Measurements from ENCODE around the gene SLC13A4. TPM values are rescaled to one million over a fixed set of nuclear protein-coding genes. Genes with fewer than 3 reads are reported as not detected.
"Not testable (repeated sequence)": the region's sequence is repeated elsewhere in the genome, so short reads cannot be mapped to it uniquely, and the experiment has no call there.

The SLC13A4 gene
- total RNA-seq, 2 experiments from 2014 or later = not detected

DNA sequence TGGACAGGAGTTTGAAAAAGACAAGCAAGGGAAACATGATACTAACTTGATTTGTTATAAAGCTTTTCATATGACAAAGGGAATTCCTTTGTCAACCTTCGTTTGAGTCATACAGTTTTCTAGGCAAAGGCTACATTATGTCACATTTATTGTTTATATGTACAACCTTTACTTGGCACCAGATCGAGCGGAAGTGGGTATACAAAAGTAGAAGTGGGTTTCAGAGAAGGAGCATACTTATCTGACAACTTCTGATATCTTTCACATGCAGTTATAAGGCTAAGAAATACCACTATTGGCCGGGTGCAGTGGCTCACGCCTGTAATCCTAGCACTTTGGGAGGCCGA, 54.7 kb downstream of the SLC13A4 start:
- Mint-ChIP-seq H3K4me1 (peaks cover 15% of the 10 kb centered on the region), H3K9me3 (no peaks in the 10 kb centered on the region), H3K36me3 (peaks cover 8% of the 10 kb centered on the region), H3K27me3 (no peaks in the 10 kb centered on the region), H3K27ac (no peak overlapping the region), H3K4me3 (no peak overlapping the region)
- no peak for DNase-seq

GRCh38 chr7:135672560-135673359, 55.2 kb downstream of the SLC13A4 start:
- Mint-ChIP-seq H3K9me3 (no peaks in the 10 kb centered on the region), H3K4me3 (no peak overlapping the region), H3K27me3 (no peaks in the 10 kb centered on the region), H3K36me3 (peaks cover 14% of the 10 kb centered on the region), H3K27ac (no peak overlapping the region), H3K4me1 (peaks cover 18% of the 10 kb centered on the region)
- no peak for DNase-seq

DNA sequence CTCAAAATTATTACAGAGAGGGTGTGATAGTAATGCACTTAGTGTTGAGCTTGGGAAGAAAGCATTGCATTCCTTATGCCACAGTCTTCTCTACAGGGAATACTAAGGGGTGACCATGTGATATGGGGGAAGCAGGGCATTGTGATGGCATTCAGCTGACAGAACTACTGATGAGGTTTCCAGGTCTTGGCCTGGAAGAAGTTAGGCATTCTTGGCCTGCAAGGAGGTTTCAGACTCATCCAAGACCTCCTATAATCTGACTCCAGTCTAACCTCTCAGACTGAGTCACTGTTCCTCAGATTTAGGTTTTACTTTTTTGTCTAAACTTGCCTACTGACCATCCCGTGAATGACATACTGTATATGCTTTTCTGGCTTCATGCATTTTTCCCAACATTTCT, 57.8 kb downstream of the SLC13A4 start:
- H3K4me1 Mint-ChIP-seq = peaks cover 27% of the 10 kb centered on the region

GRCh38 chr7:135669774-135670173, 58.2 kb downstream of the SLC13A4 start:
- DNase-seq = no peak
- Mint-ChIP-seq H3K27ac (no peak overlapping the region), H3K9me3 (no peaks in the 10 kb centered on the region), H3K4me1 (peaks cover 31% of the 10 kb centered on the region), H3K36me3 (peaks cover 24% of the 10 kb centered on the region), H3K27me3 (no peaks in the 10 kb centered on the region), H3K4me3 (no peak overlapping the region)

More for the DNA sequence above, 57.8 kb downstream of the SLC13A4 start:
- Mint-ChIP-seq H3K27me3 (no peaks in the 10 kb centered on the region), H3K4me3 (no peak overlapping the region), H3K27ac (no peak overlapping the region), H3K36me3 (peaks cover 24% of the 10 kb centered on the region), H3K9me3 (no peaks in the 10 kb centered on the region)
- no peak for DNase-seq

GRCh38 chr7:135668852-135669395, 59.1 kb downstream of the SLC13A4 start:
- not testable (repeated sequence) for H3K4me3 Mint-ChIP-seq, H3K27ac Mint-ChIP-seq, DNase-seq, H3K27me3 Mint-ChIP-seq, H3K9me3 Mint-ChIP-seq
- peaks cover 25% of the 10 kb centered on the region for H3K36me3 Mint-ChIP-seq
- H3K4me1 Mint-ChIP-seq = peaks cover 40% of the 10 kb centered on the region

GRCh38 chr7:135667626-135668025, 60.4 kb downstream of the SLC13A4 start:
- H3K9me3 Mint-ChIP-seq = not testable (repeated sequence)

DNA sequence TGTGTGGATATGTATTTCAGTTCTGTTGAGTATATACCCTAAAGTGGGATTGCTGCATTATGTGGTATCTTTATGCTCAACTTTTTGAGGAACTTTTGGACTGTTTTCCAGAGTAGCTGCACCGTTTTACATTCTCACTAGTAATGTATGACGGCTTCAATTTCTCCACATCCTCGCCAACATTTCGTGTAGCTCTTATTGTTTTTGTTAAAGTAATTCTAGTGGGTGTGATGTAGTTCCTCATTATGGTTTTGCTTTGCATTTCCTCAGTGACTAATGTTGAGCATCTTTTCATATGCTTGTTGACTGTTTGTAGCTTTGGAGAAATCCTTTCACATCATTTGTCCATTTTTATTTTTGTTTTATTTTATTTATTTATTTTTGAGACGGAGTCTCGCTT, 61.1 kb downstream of the SLC13A4 start:
- peaks cover 44% of the 10 kb centered on the region for H3K4me1 Mint-ChIP-seq
- H3K27me3 Mint-ChIP-seq = peaks cover 3% of the 10 kb centered on the region
- H3K4me3 Mint-ChIP-seq = no peak overlapping the region
- no peaks in the 10 kb centered on the region for H3K9me3 Mint-ChIP-seq
- no peak for DNase-seq
- peaks cover 29% of the 10 kb centered on the region for H3K36me3 Mint-ChIP-seq
- H3K27ac Mint-ChIP-seq = no peak overlapping the region

More at GRCh38 chr7:135667626-135668025, 60.4 kb downstream of the SLC13A4 start:
- Mint-ChIP-seq H3K36me3 (peaks cover 28% of the 10 kb centered on the region), H3K4me1 (peaks cover 42% of the 10 kb centered on the region)
- H3K27me3 Mint-ChIP-seq, DNase-seq, H3K4me3 Mint-ChIP-seq, H3K27ac Mint-ChIP-seq: not testable (repeated sequence)

GRCh38 chr7:135666156-135666555, 61.8 kb downstream of the SLC13A4 start:
- DNase-seq = no peak
- H3K9me3 Mint-ChIP-seq = no peaks in the 10 kb centered on the region
- peaks cover 3% of the 10 kb centered on the region for H3K27me3 Mint-ChIP-seq
- no peak overlapping the region for H3K27ac Mint-ChIP-seq
- H3K4me3 Mint-ChIP-seq = no peak overlapping the region
- H3K4me1 Mint-ChIP-seq = peaks cover 50% of the 10 kb centered on the region
- H3K36me3 Mint-ChIP-seq = peaks cover 33% of the 10 kb centered on the region

- no peak overlapping the region for H3K27ac Mint-ChIP-seq
- H3K27me3 Mint-ChIP-seq = peaks cover 3% of the 10 kb centered on the region
- H3K4me3 Mint-ChIP-seq = no peak overlapping the region
- H3K36me3 Mint-ChIP-seq = peaks cover 33% of the 10 kb centered on the region
- peaks cover 47% of the 10 kb centered on the region for H3K4me1 Mint-ChIP-seq
- no peaks in the 10 kb centered on the region for H3K9me3 Mint-ChIP-seq
- no peak for DNase-seq
Measured at GRCh38 chr7:135665042-135665441, 62.9 kb downstream of the SLC13A4 start.

- H3K27me3 Mint-ChIP-seq = peaks cover 3% of the 10 kb centered on the region
- H3K4me1 Mint-ChIP-seq = peaks cover 43% of the 10 kb centered on the region
- H3K4me3 Mint-ChIP-seq = peak overlapping the region; percentile 100
Measured at GRCh38 chr7:135664046-135664589, 63.9 kb downstream of the SLC13A4 start.

GRCh38 chr7:135662373-135663114, 65.4 kb downstream of the SLC13A4 start, which contains the start of gene STMP1:
STMP1 (plus strand) TSS chr7:135662514.
- H3K4me1 Mint-ChIP-seq = peaks cover 34% of the 10 kb centered on the region
- H3K27me3 Mint-ChIP-seq = peaks cover 3% of the 10 kb centered on the region
- no peaks in the 10 kb centered on the region for H3K9me3 Mint-ChIP-seq
- DNase-seq = peak; percentile 96
- peak within 1 kb of the TSS; percentile 98 for H3K27ac Mint-ChIP-seq
- peaks cover 19% of the 10 kb centered on the region for H3K36me3 Mint-ChIP-seq
- H3K4me3 Mint-ChIP-seq = peak within 1 kb of the TSS; percentile 100

More at GRCh38 chr7:135664046-135664589, 63.9 kb downstream of the SLC13A4 start:
- Mint-ChIP-seq H3K9me3 (no peaks in the 10 kb centered on the region), H3K36me3 (peaks cover 33% of the 10 kb centered on the region), H3K27ac (peak overlapping the region; percentile 81)
- no peak for DNase-seq

DNA sequence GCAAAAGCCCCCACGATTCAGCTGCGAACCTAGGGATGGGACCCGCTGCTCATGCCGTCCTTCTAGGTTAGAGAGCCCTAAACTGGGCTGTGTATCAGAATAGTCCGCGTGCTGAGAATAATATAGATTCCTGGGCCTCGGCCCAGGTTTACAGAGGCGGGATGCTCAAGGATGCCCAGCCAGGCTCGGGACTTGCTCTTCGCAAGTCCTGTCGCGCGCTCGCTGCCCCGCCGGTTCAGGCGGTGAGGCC, 65.9 kb downstream of the SLC13A4 start:
- Mint-ChIP-seq H3K4me1 (peaks cover 34% of the 10 kb centered on the region), H3K9me3 (no peaks in the 10 kb centered on the region), H3K36me3 (peaks cover 19% of the 10 kb centered on the region), H3K27ac (peak overlapping the region; percentile 98), H3K27me3 (peaks cover 3% of the 10 kb centered on the region), H3K4me3 (peak overlapping the region; percentile 100)
- no peak for DNase-seq

DNA sequence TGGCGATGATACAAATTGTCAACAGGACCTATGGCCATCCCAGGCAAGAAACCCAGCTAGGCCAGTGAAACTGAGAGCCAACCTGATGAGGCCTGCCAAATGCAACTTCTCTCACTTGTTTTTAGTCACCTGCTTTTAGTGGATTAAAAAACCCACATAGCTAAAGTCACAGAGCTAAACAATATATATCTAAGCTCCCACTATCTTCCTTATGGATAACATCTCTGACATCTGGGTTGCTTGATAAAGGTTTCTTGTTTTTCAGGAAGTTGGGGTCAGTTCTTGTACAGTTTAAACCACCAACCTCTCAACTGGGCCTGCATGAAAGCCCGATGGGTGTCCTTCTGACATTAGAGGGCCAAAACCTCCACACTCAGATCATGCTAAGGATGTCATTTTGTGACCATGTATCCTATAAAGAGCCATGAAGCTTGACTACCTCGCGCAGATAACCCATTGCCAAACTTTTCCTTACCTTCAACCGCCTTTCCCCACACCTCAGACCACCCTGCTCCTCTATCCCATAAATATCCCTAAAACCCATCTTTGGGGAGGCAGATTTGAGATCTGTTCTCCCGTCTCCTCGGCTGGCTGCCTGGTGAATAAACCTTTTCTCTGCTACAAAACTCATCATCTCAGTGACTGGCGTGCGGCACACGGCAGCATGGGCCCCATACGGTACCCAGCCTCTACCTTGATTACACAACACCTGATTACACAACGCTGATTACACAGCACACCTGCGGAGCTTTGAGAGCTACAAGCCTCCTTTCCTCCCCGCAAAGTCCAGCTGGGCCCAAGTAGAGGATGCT, 66.5 kb downstream of the SLC13A4 start:
- Mint-ChIP-seq H3K27me3 (peaks cover 3% of the 10 kb centered on the region), H3K9me3 (no peaks in the 10 kb centered on the region), H3K4me1 (peaks cover 32% of the 10 kb centered on the region), H3K4me3 (peak overlapping the region; percentile 100), H3K27ac (peak overlapping the region; percentile 98), H3K36me3 (peaks cover 15% of the 10 kb centered on the region)
- DNase-seq = no peak

DNA sequence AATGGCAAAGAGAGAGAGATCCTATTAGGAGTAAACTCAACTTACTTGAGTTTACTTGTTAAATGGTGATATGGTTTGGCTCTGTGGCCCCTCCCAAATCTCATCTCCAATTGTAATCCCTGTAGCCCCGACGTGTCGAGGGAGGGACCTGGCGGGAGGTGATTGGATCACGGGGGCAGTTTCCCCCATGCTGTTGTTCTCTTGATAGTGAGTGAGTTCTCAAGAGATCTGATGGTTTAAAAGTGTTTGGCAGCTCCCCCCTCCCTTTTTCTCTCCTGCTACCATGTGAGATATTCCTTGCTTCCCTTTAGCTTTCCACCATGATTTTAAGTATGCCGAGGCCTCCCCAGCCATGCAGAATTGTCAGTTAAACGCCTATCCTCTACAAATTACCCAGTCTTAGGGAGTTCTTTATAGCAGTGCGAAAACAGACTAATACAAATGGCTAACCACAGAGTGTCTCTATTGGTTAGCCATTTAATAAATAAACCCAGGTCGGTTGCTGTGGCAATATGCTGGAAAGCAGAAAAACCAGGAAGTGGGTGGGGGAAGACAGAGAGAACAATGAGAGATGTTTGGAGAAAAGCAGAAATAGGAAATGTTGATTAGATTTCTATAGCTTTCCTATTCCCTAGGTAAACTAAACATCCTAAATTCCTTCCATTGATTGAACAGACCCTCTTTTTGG, 68.7 kb downstream of the SLC13A4 start:
- no peak overlapping the region for H3K27ac Mint-ChIP-seq
- H3K9me3 Mint-ChIP-seq = no peaks in the 10 kb centered on the region
- peaks cover 8% of the 10 kb centered on the region for H3K36me3 Mint-ChIP-seq
- DNase-seq = no peak
- H3K4me1 Mint-ChIP-seq = peaks cover 17% of the 10 kb centered on the region
- H3K4me3 Mint-ChIP-seq = no peak overlapping the region
- H3K27me3 Mint-ChIP-seq = peaks cover 3% of the 10 kb centered on the region
